DMS 273 treated with DMSO at 0.1 percent for 48 hours (cell line): ENCODE data around the gene SLC38A1.
A peak's percentile ranks its signal among the peaks of the same experiment; 100 is the strongest.
"Not testable (repeated sequence)": the region's sequence is repeated elsewhere in the genome, so short reads cannot be mapped to it uniquely, and the experiment has no call there.

Experiments used
- DNase-seq: peaks from one replicate; lab custom pipeline; 2025; lab: John Stamatoyannopoulos, UW

The SLC38A1 gene

DNA sequence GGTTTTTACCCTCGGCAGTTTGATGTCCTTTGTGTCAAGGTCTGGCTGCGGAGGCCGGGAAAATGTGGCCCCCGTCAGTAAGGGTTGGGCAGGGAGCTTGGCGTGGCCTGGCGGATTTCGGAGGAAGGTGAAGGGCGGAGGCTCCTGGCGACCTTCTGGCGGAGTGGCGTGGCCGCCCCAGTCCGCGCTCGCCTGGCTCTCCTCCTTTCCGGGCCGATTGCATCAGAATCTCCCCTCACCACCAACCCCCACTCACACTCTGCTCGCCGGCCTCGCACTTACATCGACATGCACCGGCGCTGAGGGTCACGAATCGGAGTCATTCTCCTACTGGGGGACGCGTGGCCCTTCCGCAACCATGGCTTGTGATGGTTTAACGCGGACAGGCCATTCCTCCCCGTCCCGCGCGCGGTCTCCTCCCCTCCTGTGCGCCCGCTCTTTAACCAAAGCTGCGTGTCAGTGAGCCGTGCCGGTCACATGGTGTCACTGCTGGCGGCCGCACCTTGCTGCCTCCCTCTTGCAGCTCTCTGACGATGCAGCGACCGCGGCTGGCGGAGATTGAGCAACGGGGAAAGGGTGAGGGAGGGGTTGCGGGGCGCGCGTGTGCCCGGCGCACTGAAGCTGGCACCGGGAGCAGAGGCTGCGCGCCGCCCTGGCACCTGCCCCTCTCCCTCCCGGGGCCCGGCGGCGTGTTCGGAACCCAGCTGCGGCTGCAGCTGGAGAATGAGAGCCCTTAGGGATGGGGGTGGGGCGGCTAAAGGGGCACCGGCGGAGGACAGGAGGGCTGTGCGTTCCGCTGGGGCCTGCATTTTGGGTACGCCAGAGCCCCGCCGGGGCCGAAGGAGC lies at the start of gene SLC38A1:
Gene SLC38A1 (minus strand): TSS at position 461 of the 846 bp plus-strand sequence. CDS start 29,243 bp downstream, outside the sequence.
- DNase-seq, result peak; percentile 32

DNA sequence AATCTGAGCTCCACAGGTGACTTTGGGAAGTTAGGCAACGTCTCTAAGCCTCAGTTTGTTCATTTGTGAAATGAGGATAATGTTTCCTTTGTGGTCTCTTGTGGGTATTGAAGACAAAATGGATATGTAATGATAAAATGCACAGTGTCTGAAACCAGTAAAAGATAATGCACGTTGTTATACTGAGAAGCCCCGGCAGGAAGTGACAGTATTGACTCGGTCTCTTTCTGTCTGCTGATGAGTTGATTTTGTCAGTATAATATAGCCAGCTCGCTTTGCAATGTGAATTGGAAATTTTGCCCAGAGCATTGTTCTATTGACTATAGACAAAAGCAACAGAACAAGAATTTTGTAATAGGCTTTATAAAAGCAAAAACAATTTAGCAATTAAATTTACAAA lies 49.2 kb upstream of the SLC38A1 start:
- no peak for DNase-seq

DNA sequence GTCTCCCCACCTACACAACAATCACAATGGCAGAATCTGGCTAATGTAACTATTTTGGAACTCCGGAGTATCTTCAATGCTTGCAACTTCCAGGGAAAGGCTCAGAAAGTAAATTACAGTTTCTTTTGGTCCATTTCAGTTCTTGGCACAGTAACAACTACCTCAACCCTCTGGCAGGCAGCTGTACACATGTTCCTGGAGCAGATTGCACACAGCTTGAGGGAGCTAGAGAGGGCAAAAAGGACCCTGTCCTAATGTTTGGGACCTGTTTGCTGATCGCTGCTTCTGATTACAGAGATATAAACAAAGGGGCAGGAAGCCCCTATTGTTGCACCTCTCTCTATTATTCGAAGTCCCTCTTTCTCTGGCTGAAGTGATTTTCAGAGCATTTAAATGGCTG lies 35.2 kb upstream of the SLC38A1 start:
- no peak for DNase-seq

DNA sequence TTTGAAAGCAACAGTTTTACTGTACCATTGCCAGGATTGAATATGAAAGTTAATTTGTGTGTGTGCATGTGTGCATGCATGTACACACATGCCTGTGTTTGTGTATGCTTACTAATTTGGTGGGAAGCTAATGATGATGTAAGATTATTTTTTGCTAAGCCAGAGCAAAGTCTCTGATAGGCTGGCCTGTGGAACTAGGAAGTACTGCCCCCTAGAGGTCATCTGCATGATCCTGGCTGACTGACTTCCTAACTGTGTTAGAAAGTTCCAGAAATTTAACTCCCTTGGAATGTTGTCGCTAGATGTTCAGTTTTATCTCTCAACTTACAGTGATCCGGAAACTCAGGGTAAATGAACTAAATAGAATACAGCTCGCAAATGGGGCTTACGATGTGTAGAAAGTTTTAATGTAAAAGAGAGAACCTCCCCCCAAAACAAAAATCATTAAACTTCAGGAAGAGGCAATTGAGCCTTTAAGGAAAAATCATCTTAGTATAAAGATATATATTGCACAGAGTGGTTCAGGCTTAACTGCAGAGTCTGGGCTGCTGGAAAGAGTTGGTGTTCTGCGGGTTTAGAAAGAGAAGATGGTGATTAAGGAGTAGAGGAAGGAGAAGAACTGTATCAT lies 34.3 kb upstream of the SLC38A1 start:
- no peak for DNase-seq

DNA sequence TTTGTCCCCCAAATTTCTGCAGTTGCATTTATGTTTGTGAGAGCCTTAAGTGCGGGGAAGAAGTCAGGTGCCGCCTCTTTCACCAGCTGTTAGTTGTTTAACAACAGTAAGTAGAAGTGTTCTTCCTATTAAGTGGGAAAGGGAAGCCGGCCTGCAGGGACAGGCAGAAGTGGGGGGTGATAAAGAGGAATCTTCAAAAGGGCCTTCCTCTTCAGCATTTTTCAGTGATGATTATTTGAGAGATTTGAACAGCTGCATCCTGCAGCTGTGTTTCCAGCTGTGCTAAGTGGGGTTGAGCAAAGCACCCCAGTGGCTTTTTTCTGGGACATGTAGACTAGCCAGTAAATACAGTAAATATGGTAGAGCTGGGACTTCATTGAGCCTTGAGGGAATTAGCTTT lies 32.1 kb upstream of the SLC38A1 start:
- DNase-seq, result no peak

DNA sequence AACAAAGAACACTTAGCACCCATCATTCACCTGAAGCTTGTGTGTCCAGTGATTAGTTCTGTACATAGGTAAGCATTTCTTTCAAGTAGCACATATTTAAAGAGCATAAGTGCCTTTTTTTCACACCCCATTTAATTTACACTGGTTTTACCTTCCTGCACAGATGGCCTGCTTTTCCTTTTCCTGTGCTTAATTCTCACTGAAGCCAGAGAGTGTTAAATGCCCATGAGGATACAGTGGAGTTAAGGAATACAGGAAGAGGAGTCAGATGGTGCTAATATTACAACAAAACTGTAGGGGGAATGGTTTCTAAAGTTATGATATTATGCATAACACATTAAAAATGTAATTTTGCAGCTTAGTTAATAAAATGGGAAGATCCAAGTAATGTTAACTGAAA lies 31.0 kb upstream of the SLC38A1 start:
- peak; percentile 31 for DNase-seq

DNA sequence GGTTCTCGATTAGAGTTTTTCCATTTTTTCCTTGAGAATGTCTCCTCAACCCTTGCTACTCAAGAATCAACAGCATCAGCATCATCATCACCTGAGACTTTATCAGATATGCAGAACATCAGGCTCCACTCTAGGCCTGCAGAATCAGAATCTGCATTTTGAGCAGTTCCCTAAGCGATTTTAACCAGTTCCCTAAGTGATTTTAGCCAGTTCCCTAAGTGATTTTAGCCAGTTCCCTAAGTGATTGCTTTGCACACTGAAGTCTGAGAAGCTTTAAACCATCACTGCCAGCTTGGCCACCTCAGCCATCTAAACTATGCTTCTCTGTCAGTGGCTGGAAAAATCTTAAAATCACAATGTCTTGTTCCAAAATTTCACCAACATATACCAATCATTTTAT lies 29.4 kb upstream of the SLC38A1 start:
- no peak for DNase-seq

DNA sequence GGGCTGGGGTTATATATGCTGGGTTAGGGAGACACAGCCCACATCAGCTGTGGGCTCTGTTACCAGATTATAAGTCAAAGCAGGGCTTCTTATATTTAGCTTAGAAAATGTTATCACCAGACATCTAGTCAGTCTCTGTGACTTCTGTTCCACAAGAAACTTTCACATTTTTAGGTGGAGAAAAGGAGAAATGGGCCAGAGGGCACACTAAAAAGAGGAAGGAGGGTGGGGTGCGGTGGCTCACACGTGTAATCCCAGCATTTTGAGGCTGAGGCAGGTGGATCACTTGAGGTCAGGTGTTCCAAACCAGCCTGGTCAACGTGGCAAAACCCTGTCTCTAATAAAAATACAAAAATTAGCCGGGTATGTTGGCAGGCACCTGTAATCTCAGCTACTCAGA lies 28.0 kb upstream of the SLC38A1 start:
- DNase-seq, result no peak

DNA sequence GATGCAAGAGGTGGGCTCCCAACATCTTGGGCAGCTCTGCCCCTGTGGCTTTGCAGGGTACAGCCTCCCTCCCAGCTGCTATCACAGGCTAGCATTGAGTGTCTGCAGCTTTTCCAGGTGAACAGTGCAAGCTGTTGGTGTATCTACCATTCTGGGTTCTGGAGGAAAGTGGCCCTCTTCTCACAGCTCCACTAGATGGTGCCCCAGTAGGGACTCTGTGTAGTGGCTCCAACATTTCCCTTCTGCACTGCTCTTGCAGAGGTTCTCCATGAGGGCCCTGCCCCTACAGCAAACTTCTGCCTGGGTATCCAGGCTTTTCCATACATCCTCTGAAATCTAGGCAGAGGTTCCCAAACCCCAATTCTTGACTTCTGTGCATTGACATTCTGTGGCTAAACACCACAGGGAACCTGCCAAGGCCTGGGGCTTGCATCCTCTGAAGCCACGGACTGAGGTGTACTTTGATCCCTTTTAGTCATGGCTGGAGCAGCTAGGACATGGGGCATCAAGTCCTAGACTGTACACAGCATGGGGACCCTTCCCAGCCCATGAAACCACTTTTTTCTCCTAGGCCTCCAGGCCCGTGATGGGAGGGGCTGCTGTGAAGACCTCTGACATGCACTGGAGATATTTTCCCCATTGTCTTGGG lies 24.0 kb upstream of the SLC38A1 start:
- DNase-seq, result no peak

DNA sequence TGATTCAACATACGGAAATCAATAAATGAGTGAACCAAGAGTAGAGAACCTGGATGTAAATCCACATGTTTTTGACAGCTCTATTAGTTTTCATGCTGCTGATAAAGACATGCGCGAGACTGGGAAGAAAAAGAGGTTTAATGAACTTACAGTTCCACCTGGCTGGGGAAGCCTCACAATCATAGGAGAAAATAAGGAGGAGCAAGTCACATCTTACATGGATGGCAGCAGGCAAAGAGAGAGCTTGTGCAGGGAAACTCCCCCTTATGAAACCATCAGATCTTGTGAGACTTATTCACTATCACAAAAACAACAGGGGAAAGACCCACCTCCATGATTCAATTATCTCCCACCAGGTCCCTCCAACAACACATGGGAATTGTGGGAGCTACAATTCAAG lies 23.1 kb upstream of the SLC38A1 start:
- not testable (repeated sequence) for DNase-seq

DNA sequence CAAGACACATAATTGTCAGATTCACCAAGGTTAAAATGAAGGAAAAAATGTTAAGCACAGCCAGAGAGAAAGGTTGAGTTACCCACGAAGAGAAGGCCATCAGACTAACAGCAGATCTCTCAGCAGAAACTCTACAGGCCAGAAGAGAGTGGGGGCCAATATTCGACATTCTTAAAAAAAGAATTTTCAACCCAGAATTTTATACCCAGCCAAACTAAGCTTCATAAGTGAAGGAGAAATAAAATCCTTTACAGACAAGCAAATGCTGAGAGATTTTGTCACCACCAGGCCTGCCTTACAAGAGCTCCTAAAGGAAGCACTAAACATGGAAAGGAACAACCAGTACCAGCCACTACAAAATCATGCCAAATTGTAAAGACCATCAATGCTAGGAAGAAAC lies 16.3 kb upstream of the SLC38A1 start:
- not testable (repeated sequence) for DNase-seq

DNA sequence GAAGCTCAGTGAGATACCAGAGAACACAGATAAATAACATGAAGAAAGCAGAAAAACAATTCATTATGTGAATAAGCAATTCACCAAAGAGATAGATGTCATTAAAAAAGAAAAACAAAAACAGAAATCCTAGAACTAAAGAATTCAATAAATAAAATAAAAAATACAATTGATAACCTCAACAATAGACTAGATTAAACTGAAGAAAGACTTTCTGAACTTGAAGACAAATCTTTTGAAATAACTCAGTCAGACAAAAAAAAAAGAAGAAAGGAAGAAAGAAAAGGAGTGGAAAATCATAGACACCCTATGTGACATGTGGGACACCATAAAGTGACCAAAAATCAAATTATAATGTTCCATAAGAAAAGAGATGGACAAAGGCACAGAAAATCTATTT lies 14.0 kb upstream of the SLC38A1 start:
- DNase-seq, result no peak

DNA sequence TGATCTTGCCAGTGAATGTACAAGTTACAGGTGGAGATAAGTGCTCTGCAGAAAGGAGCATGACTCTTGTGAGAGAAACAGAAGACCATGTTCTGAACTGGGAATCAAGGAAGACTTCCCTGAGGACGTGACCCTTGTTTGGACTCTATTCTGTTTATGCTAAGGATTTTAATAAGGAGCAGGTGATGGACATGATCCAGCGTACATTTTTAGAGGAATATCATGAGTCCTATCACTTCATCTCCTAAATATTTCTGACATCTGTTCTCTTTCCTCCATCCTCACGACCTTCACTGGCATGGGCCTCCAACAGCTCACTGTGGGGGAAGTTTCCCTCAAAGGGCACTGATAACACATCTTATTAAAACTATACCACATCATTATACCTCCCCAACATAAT lies 7.9 kb upstream of the SLC38A1 start:
- no peak for DNase-seq

DNA sequence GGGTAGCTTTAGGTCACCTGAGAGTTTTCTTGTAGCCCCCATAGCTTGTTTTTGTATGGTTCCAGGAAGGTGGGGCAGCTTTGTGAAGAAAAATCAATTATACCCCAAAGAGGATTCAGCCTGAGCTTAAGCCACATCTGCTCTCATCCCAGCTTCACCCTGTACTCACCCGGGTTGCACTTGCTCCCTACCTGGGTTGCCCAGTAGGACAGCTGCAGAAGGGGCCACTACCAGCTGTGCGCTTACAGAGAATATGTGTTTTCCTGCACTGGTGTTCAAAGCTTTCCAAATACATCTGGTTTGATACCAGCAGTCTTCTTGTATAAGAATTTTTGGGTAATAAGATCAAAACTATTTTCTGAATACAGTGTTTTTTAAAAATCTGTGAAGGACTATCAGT lies 3.0 kb upstream of the SLC38A1 start:
- DNase-seq, result no peak

DNA sequence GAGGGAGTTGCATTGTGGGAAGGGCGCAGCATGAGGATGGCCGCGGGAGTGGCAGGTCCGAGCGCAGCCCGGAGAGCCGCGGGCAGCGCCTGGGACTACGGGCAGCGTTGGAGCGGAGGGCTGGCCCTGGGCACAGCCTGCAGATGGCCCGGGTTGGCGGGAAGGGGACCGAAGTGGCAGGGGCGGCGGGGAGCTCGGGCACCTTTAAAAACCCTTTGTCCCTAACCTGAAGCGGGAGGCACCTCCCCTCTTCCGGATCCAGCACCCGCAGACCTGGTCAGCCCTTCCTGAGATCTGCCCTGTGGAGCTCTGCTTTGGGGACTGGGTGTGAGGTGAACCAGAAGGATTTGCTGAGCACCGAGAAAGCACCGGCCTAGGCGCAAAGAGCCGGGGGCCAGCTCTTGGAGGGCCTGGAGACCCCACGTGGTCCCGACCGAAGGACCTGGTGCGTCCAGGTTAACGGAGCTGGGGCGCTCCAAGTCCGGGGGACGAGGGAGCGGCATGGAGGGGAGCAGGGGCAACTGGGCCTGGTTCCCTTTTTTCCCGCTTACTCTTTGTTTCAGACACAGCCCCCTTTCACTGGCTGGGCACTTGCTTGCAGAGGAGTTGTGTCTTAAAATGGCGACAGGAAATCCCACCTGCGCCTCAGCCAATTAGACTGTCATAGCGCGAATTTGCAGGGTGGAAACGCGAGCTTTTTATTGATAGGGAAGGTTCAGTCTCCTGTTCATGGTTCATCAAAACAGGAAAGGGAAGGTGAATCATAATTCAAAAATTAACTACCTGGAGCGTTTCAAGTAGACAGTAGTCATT lies 792 bp upstream of the SLC38A1 start:
- no peak for DNase-seq

DNA sequence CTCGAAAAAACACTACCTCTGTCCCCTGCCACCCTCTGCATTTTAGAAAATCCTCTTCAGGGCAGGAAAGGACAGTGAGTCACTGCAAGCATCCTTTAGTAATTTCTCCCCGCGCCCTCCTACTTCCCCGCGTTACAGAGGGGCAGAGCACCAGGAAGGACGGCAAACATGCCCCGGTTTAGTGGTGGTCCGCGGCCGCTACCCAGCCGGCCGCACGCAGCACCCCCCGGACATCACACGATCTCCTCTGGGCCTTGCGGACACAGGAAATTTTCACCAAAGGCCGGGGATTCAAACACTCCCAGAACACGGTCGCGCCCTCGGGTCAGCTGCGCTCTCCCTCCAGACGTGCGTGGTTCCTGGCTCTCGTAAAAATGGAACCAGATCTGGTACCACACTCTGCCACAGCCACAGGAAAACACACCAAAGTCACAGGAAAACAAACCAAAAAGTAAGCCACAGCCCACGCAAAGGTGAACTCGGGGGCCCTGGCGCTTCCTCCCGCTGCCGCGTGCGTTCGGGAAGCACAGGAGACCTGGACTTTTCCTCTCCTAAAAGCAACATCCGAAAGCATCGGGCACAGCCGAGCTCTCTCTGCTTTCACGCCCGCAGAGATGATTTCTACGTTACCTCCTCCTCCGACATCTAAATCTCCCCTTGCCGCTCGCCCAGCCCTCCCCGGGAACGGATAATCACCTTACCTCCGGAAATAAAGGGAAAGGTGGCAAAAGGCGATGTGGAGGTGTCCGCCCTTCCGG lies 839 bp downstream of the SLC38A1 start:
- no peak for DNase-seq

DNA sequence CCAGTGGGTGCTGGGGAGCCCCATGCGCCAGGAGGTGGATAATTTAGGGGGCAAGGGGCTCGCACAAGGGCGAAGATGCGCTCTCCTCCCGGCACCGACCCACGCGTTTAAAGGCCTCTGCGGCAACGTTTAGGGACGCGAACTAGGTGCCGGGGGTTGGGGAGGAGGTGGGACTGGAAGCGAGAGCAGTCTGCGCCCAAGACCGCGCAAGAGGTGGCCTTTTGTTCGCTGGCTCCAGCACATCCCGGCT lies 1.3 kb downstream of the SLC38A1 start:
- DNase-seq, result no peak

DNA sequence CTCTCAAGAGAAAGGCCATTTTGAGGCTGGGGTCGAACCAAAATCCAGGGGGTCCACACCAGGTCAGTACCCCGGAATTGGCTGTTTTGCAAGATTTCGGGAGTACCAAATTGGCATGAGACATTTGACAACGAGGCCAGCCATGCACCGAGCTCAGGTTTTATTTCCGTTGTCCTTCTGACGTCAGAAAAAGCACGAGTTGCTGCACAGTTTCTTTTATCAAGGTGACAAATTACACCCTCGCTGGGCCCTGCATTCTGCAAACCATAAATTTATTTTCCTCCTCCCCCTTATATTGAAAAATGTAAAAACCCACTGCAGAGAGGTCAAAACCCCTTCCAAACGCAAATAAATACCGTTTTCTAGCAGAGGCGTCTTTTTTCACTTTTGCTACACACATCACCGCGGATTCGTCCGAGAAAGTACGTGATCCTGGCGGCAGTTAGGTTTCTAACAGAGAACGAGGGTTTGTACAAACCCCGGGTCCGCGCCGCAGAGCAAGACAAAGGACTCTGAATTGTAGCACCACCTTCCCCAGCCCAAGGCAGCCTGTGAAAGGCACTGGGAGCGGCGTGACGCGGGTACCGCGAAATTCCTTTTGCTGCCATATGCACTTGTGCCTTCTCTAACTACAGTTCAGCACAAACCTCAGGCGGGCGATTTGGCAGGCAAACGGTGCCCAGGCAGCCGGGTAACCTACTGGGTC lies 1.8 kb downstream of the SLC38A1 start:
- DNase-seq, result no peak

DNA sequence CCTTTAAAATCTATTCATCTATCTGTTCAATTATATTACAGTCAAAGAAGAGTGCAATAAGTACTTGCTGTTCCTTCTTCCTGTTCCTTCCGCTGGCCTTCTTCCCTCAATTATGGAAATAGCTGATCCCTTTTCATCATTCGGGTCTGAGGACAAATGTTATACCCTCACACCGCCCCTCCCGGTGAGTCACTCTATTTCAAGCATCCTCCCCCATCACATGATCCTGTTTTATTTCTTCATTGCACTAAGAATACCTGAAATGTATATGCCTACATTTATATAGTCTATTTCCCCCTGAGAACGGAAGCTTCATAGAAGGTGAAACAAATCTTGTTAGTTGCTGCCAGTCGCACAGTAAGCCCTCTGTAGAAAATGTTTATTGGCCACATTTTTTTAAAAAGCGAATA lies 2.5 kb downstream of the SLC38A1 start:
- DNase-seq, result peak; percentile 15

DNA sequence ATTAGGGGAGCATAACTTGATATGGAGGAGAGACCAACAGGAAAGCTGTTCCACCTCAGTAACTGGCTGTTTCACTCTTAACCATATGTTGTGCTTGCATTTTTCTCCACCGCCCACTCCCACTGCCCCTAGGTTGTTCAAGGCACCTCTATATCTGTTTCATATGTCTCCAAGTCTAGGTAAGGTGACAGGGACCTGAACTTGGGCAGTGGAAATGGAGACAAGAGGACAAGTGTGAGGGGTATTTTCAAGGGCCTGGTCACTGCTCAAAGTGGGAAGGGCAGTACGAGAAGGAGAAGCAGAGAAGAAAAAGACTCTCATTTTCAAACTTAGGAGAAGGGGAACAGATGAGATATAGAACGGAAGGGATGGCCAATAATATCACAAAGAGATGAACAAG lies 3.1 kb downstream of the SLC38A1 start:
- DNase-seq, result no peak

DNA sequence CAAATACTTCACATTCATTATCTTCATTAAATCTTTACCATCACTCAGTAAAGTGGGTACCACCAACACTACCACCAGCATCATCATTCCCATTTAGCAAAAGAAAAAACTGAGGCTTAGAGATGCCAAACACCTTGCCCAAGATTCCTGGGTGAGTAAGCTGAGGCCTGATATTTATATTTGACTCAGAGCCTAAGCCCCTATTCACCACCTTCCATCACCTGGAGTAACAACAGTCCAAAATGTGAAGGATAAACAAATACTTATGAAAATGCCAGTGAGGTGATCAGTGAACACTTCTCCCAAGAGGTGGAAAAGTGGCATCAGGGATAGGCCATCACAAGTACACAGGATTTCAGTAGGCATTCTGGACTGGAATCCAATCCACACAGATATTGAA lies 3.7 kb downstream of the SLC38A1 start:
- DNase-seq, result no peak
